CD4-positive, alpha-beta T cell treated with Interleukin-12 subunit alpha and Interleukin-12 subunit beta, for 1 hour (primary cell): ENCODE measurements around the gene PPP1R9A.
A peak's percentile ranks its signal among the peaks of the same experiment; 100 is the strongest.

ENCODE experiments used
- DNase-seq: peaks from one replicate; pipeline ENCODE4 v3.0.0-alpha.2; 2020

The PPP1R9A gene

DNA sequence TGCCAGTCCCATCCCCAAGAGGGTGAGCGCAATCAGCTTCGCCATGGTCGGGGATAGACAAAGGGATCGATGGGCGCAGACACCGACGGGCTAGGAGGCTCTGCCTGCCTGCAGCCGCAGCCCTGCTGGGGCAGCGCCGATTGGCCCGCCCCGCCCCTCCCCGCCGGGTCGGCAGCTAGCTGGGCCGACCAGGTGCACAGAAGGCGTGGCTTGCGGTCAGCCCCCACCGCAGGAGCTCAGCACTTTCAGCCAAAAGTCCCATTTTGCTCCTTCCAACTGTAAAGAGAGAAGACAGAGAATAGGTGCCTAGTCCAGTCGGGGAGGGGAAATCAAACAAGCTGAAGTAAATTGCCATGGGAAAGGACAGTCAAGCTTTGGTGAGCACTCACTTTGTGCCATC is 417.0 kb downstream of the PPP1R9A start, which contains the start of gene PON1:
Gene PON1, minus strand, starts transcription at position 102 of the 400 bp plus-strand sequence. Its CDS starts 57 bp downstream, at position 45.
- DNase-seq = no peak

- DNase-seq = no peak
Measured at GRCh38 chr7:95327356-95327755, 420.0 kb downstream of the PPP1R9A start.

GRCh38 chr7:95330204-95330960 is 423.0 kb downstream of the PPP1R9A start:
- DNase-seq = peak; percentile 36

DNA sequence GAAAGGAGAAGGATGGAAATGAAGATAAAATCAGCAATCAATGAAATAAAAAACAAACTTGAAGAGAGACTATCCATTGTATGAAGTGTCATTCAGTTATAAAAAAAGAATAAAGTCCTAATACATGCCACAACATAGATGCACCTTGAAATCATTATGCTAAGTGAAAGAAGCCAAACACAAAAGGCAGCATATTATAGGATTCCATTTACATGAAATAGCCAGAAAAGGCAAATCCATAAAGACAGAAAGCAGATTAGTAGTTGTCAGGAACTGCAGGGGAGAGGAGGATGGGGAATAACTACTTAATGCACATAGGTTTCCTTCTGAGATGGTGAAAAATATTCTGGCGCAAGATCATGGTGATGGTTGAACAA is 423.6 kb downstream of the PPP1R9A start:
- no peak for DNase-seq

- DNase-seq = no peak
Measured at GRCh38 chr7:95334447-95334846, 427.1 kb downstream of the PPP1R9A start.

- no peak for DNase-seq
Measured at GRCh38 chr7:95335093-95335492, 427.7 kb downstream of the PPP1R9A start.

- no peak for DNase-seq
Measured at GRCh38 chr7:95338832-95339231, 431.4 kb downstream of the PPP1R9A start.

DNA sequence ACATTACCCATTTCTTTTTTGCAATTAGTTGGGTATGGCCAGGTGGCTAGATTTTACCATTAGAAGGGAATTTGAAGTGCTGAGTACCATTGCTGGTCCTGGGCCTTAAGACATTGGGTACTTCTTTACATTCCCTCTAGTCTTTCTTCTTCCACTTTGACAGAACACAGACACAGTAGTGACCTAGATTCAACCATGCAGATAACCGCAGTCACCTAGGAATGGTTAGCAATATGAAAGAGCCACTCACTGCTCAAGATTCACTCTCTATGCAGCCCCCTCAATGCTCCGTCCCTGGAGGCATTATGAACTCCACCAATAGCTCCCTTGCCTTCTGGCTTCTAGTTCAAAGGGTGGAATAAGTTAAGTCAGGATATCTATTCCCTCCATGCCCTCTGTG is 433.1 kb downstream of the PPP1R9A start:
- DNase-seq = no peak

DNA sequence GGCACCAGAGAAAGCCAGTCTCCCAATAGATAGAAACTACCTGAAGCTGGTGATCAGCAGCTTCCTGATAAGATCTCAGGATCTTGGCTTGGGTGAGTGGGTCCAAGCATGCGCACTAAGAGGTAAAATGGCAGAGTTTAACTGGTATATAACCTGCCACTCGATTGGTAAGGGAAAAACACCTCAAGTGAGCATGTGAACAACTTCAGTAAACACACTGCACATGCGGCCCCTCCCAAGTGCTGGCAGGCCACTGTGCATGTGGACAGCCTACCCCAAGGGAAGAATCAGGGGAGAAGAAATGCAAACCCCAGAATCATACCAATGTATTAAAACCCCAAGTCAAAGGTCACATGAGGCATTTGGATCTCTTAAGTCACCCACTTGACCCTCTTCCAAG is 434.6 kb downstream of the PPP1R9A start:
- DNase-seq = no peak

- no peak for DNase-seq
Measured at GRCh38 chr7:95342642-95343307, 435.4 kb downstream of the PPP1R9A start.
